Glomerular visceral epithelial cell (primary cell): ENCODE measurements around the gene EXOSC1.
"Not testable (repeated sequence)": the region's sequence is repeated elsewhere in the genome, so short reads cannot be mapped to it uniquely, and the experiment has no call there.

Experiments used
- DNase-seq: peaks from one replicate; pipeline ENCODE4 v3.0.0-alpha.2; 2016; ENCODE audit errors: extremely low spot score

EXOSC1 gene

DNA sequence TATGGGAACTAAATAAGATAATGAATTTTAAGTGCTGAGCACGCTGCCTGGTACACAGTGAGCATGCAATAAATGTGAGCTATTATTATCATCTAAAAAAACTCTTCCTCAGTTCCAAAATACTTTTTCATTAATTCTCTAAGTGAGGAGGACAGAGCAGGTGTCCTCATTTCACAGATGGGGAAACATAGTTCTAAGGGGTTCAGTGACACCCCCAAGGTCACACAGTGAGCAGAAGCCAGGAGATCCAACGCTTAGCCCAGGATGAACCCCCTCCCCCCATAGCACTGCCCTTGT is 37.9 kb downstream of the EXOSC1 start:
- DNase-seq, result no peak

DNA sequence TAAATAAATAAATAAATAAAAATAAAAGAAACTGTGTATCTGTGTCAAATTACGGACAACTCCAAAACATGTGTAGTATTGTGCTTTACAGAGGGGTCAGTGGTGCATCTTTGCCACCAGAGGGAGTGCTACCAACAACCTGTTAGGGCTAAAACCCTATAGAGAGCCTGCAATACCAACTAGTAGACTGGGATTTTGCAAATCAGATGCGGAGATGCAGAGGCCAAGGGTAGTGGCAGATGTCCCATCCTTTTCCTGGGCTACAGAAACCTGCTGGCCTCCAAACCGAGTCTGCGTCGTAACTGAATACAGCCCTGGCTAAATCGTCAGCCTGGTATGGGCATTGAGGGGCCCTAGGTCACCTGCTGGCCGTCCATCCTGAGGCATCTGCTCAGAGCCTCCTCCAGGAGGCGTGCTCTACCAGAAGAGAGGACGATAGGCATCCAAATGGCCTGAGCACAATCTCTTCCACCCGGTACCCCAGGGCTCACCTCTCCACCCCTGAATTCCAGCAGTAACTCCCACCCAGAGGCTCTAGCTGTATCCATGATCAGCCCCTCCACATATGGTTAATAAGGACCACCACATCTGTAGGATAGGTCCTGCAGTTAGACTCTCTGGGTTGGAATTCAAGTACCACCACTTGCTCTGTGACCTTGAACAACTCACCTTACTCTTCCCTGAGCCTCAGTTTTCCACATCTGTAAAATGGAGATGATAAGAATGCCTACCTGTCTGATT is 38.4 kb downstream of the EXOSC1 start:
- peak; percentile 81 for DNase-seq

DNA sequence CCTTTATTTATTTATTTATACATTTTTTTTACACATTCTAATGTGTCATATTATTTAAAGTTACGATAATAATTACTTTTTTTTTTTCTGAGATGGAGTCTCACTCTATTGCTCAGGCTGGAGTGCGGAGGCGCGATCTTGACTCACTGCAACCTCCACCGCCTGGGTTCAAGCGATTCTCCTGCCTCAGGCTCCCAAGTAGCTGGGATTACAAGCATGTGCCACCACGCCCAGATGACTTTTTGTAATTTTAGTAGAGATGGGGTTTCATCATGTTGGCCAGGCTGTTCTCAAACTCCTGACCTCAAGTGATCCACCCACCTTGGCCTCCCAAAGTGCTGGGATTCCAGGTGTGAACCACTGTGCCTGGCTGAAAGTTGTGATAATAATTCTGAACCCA is 39.3 kb downstream of the EXOSC1 start:
- not testable (repeated sequence) for DNase-seq

DNA sequence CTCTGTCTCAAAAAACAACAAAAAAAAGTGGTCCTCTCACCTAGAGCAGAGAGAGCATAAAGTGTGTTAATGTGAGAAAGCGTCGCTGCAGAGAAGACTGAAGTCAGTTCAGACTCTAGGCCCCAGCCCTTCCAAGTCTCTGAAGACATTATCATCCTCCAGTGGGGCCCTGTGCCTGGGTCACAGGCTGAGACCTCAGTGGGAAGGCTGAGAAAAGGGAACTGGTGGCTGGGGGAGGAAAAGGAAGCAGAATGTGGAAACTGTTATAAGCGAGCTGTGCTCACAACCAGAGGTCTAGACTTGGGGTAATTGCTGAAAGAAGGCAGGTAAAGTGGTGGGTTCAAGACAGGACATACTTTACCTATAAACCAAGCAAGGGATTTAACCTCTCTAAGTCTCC is 39.7 kb downstream of the EXOSC1 start:
- DNase-seq, result no peak

DNA sequence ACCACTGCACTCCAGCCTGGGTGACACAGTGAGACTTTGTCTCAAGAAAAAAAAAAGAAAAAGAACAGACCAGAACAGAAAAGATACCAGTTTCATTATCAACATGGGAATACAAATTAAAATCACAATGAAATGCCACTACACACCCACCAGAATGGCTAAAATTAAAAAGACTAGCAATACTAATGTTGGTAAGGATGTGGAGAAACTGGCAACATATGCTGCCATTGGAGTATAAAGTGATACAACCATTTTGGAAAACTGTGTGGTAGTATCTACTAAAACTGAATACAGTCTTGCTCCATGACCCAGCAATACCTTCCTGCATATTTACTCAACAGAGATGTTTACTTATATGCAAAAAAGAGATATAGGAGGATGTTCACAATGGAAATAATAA is 41.8 kb downstream of the EXOSC1 start:
- no peak for DNase-seq

DNA sequence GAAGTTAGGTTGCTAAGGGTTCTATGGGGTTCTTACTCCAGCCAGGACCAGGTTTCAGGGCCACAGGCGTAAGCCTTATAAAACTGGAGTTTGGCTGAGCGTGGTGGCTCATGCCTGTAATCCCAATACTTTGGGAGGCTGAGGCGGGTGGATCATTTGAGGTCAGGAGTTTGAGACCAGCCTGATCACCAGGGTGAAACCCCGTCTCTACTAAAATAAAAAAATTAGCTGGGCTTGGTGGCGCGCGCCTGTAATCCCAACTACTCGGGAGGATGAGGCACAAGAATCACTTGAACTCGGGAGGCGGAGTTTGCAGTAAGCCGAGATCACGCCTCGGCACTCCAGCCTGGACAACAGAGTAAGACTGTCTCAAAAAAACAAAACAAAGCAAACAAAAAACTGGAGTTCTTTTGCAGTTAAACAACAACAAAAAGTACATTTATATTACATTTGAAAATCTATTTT is 44.3 kb downstream of the EXOSC1 start:
- DNase-seq, result no peak

DNA sequence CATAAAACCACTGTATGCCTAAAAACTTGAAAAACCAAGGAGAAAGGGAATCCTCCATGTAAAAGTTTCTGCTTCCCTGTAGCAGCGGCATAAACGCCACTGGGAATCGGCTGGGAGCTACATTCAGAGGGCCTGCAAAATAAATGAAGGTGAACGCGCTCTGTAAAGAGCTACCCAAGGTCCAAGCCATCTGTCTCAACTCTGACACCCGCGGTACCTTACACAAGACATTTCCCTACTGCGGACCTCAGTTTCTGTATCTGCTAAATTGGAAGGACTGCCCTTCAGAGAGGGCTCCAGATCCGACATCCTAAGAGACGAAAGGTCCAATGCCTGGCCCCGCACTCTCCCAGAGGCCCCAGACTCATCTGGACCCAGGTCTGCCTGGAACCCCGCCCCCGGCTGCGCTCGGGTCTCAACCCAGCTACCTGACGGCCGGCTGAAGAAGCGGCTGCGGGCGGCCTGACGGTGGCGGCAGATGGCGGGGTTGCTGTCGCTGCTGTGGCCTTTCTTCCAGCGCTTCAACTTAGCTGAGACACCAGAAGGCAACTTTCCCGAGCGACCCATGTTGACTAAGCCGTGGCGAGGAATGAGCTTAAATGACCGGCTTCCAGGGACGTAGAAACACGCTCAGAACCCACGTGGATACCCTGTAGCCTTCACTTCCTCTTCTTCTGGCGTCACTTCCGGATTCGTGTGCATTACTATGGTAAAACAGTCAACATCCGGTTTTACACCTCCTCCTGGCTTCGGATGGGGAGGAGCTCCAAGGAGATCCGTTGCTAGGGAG is 44.9 kb downstream of the EXOSC1 start, which contains the start of gene RRP12:
RRP12 (minus strand) TSS at position 676 of the 790 bp plus-strand sequence; CDS start at position 567, 109 bp downstream.
- peak; percentile 95 for DNase-seq

DNA sequence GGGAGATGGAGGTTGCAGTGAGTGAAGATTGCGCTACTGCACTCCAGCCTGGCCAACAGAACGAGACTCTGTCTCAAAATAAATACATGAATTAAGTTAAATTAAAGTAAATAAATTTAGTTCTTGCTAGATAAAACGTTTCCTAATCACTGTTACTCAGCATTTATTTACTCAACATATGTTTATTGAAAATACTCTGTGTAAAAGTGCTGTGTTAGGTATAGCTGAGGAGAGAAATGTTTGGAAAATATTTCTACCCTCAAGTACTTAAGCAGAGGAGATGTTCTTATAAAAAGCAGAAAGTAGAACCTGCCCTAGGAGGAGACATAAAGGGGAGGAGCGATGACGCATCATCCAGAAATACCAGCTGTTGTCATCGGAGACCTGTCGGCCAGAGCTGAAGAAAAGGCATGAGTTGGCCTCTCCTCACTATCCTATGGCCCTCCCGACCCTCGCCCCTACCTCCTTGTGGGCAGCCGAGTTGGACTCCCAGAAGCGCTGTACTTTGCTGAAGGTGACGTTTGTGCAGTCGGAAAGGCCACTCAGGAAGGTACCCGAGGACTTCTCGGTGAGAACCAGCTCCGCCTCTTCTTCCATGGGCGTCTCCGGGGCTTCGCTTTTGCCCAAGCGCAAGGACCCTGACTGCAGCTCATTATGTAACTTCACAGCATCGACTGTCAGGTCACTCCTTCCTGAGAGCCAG is 45.8 kb downstream of the EXOSC1 start:
- DNase-seq, result peak; percentile 70

DNA sequence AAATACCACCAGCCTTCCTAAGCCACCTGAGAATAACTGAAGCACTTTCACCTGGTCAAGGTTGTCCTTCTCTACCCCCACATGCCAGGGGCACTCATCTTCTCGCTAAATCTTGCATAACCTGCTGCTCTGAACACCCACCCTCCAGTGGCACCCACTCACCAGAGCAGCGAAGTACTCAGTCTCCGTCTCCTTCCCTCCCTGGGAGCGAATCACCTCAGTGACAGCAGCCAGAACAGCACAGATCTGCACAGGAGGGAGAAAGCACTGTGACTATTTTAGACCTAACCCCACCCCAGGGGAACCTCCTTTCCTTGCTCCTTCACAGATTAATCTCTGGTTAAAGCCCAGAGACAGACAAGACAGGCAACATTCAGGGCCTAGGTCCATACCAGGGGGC is 49.8 kb downstream of the EXOSC1 start:
- DNase-seq, result no peak

DNA sequence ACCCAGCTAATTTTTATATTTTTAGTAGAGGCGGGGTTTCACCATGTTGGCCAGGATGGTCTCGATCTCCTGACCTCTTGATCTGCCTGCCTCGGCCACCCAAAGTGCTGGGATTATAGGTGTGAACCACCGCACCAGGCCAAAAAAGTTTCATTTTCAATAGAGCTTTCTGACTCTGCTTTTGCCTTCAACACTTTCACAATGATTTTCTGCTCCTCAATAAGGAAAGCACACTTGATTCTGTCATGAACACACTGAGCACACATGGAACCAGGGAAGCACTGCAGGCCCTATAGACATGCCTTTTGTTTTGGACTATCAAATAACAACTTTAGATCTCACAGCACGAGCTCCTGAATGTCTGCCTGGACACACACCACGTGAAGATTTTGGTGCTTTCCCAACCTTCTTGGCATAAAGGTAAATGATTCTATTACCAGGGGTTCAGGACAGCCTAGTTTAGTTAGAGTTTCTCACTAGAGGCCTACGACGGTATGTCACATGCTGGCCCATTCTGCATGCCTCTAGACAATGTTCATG is 52.7 kb downstream of the EXOSC1 start:
- no peak for DNase-seq

DNA sequence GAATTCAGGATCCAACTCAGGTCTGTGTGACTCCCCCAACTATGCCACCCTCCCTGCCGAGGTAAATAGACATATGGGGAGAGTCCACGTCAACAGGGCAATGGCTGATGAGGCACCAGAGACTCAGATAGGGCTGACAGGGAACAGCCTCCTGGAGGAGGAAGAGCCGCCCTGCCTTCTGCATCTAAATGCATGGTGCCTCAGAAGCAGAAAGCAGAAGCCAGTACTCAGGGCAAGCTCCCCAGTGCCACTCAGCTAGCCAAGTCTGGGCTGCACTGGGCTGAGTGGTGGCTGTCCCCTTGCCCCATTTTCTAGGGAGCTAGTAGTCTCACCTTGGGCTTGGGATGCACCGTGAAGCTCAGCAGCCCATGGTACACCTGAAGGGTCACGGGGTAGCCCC is 55.7 kb downstream of the EXOSC1 start:
- DNase-seq, result no peak

DNA sequence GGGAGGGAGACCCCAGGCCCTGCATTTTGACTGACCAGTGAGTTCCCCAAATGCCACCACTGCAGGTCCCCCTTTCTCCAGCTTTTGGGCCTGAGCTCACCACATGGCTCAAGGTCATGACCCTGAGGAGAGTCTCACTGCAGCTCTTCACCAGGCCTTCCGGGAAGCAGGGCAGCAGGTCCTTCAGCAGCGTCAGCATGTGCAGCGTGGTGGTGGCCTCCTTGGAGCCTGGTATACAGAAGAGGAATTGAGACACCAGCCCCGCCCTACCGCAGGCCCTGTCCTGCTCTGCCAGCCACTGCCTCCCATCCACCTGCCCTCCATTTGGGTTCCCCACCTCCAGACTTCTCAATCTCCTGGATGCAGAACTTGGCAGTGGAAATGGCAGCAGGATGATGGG is 57.7 kb downstream of the EXOSC1 start:
- DNase-seq, result no peak
